OCI-LY3 (cell line): ENCODE measurements around the gene IFNG.

Source experiments
- CTCF ChIP-seq: fragments of 200-600, 300-600 bp; sonication (generic); IDR thresholded peaks from 2 replicates; pipeline ENCODE4 v1.5.1; 2014; ENCODE audit warnings: antibody characterized with exemption, low read length, low read depth
- EZH2phosphoT487 ChIP-seq: fragments of 200-600 bp; shearing (Covaris generic); IDR thresholded peaks from 2 replicates; pipeline ENCODE4 v1.6.1; 2018; ENCODE audit warnings: antibody characterized with exemption, mixed run types, low read depth

GRCh38 chr12:68117661-68118060, 41.9 kb downstream of the IFNG start:
- TF ChIP-seq CTCF (no peak), EZH2phosphoT487 (no peak)
